GM12875 (cell line): ENCODE results near the gene PFKFB4.

ENCODE experiments used
- H3K4me3 ChIP-seq: one replicate; pipeline ENCODE4 v1.5.1; 2011; ENCODE audit warnings: low read depth, low read length, control low read depth
- CTCF ChIP-seq: IDR thresholded peaks from 2 replicates; pipeline ENCODE4 v1.5.1; 2011; ENCODE audit warnings: low read depth, mild to moderate bottlenecking, control low read depth, inconsistent platforms, low read length, moderate library complexity, borderline replicate concordance; ENCODE audit not compliant: insufficient read depth

Gene PFKFB4

GRCh38 chr3:48516571-48516970, 40.0 kb downstream of the PFKFB4 start:
- no peak for TF ChIP-seq CTCF
- H3K4me3 ChIP-seq, result no peak overlapping the region

- no peak for TF ChIP-seq CTCF
- no peak overlapping the region for H3K4me3 ChIP-seq
These were observed 42.0 kb downstream of the PFKFB4 start for GRCh38 chr3:48514431-48515227.

GRCh38 chr3:48511551-48511950, 45.1 kb downstream of the PFKFB4 start:
- no peak for TF ChIP-seq CTCF
- no peak overlapping the region for H3K4me3 ChIP-seq

- no peak overlapping the region for H3K4me3 ChIP-seq
- peak; percentile 83 for TF ChIP-seq CTCF
These were observed 49.1 kb downstream of the PFKFB4 start for GRCh38 chr3:48507256-48508061.

GRCh38 chr3:48505968-48506504, 50.6 kb downstream of the PFKFB4 start:
- TF ChIP-seq CTCF, result no peak

GRCh38 chr3:48505146-48505545, 51.5 kb downstream of the PFKFB4 start:
- no peak for TF ChIP-seq CTCF
- no peak overlapping the region for H3K4me3 ChIP-seq

More at GRCh38 chr3:48505968-48506504, 50.6 kb downstream of the PFKFB4 start:
- no peak overlapping the region for H3K4me3 ChIP-seq
